Activated CD4-positive, CD25-positive, alpha-beta regulatory T cell treated with anti-CD3 and anti-CD28 coated beads, Interleukin-2, amount 50 U/mL, for 24 hours (primary cell): ENCODE measurements around the gene OR52E6.
A peak's percentile ranks its signal among the peaks of the same experiment; 100 is the strongest.

Source experiments
- ATAC-seq, 2 donors: fragments of 150-1000 bp; cut with Tn5 transposase; one replicate each; pipeline ENCODE4 v1.10.0; 2021; ENCODE audit warnings: mild to moderate bottlenecking in 1 of 2, moderate library complexity in 1 of 2

Gene OR52E6

GRCh38 chr11:5841797-5842196 lies at the start of gene OR52E6:
OR52E6 (minus strand) TSS chr11:5841897; CDS start chr11:5841897, 0 bp downstream.
- ATAC-seq: no peak

DNA sequence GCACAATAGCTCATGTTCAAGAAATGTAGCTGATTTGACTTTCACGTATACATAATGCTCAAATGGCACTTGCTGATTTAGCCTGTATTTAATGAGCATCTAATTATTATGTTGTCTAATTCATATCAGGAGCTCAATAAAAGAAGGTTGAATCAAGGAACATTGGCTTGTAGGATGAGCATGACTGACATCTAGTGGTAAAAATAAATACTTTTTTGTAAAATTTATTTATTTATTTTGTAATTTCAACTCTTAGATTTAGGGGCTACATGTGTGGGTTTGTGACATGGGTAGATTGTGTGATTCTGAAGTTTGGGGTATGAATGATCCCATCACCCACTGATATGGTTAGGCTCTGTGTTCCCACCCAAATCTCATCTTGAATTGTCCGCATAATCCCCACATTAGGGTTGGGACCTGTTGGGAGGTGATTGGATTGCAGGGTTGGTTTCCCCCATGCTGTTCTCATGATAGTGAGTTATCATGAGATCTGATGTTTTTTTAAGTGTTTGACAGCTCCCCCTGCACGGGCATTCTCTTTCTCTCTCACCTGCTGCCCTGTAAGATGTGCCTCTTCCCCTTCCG lies 49.6 kb upstream of the OR52E6 start:
- no peak for ATAC-seq

GRCh38 chr11:5887661-5888060 lies 46.0 kb upstream of the OR52E6 start:
- no peak for ATAC-seq

- no peak for ATAC-seq
These were observed 45.5 kb upstream of the OR52E6 start for GRCh38 chr11:5887172-5887571.

- ATAC-seq: no peak
These were observed 40.1 kb upstream of the OR52E6 start for GRCh38 chr11:5881756-5882155.

GRCh38 chr11:5880329-5880728 lies 38.6 kb upstream of the OR52E6 start, which contains the start of gene OR52E4:
OR52E4 (plus strand) TSS chr11:5880629; CDS start chr11:5884293, 3,664 bp downstream.
- no peak for ATAC-seq

DNA sequence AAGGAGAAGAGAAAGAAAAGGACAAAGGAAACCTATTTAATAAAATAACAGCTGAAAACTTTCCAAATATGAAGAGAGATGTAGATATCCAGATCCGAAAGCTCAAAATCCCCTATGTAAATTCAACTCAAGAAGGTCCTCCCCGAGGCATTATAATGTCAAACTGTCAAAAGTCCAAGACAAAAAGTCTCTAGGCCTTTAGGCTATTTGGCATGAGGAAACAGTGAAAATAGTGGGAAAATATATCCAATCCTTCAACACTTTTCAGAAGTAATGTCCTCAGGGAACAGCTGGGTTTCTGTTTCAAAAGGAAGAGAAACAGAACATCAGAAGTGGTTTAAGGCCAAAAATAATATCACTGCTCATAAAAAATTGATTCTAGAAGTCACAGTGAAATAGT lies 36.9 kb upstream of the OR52E6 start:
- no peak for ATAC-seq

- no peak for ATAC-seq
These were observed 24.1 kb upstream of the OR52E6 start for GRCh38 chr11:5865826-5866225.

DNA sequence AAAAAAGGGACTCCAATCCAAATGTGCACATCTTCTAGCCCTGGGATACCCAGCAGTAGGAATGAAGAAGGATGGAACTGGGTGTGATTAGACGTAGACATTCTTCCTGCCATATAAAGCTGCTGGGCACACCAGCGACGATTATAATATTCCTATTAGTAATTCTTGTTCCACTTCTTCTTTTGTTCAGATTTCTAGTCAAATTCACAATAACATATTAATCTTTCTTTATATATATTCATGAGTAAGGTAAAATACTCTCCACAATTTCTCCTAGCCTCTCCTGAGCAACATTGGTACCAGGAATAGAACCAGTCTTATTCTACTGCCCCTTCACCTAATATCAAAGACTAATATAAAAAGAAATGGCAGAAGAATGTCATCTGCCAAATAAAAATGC lies 15.9 kb upstream of the OR52E6 start, which contains the start of gene OR52E8:
Gene OR52E8 (minus strand): TSS at position 101 of the 400 bp plus-strand sequence. CDS start 0 bp downstream, at position 101.
- ATAC-seq: no peak

DNA sequence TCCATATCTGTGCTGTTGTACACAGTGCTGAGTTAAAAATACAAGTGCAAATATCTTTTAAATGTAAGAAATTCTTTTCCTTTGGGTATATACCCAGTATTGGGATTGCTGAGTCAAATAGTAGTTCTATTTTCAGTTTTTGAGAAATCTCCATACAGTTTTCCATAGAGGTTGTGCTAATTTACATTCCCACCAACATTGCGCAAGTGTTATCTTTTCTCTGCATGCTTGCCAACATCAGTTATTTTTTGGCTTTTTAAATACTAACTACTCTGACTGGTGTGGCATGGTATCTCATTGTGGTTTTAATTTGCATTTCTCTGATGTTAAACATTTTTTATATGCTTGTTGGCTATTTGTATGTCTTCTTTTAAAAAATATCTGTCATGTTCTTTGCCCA lies 9.3 kb upstream of the OR52E6 start:
- no peak for ATAC-seq

DNA sequence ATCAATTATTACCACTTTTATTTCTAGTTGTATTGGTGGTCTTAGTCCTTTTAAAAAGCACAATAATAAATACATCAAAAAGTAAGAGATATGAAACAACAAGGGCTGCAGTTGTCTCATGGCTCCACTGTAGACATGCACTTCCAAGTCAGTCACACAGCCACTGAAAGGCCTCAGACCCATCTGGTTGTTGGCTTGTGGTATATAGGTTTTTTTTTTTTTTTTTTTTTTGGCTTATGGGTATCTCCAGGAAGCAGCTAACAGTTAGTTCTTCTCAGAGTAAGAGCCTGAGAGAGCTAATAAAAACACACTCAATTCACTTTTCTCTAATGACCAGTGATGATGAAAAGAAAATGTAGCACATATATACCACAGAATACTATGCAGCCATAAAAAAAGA lies 6.0 kb upstream of the OR52E6 start:
- ATAC-seq: no peak

- ATAC-seq: no peak
These were observed 5.0 kb upstream of the OR52E6 start for GRCh38 chr11:5846701-5847100.

DNA sequence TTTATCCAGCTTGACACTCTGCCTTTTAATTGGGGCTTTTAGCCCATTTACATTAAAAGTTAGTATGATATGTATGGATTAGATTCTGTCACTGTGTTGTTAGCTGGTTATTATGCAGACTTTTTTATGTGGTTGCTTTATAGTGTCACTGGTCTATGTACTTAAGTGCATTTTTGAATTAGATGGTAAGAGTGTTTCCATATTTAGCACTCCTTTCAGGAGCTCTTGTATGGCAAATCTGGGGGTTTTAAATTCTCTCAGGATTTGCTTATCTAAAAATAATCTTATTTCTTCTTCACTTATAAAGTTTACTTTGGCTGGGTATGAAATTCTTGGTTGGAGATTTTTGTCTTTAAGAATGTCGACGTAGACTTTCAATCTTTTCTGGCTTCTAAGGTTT lies 4.0 kb downstream of the OR52E6 start:
- no peak for ATAC-seq

GRCh38 chr11:5833446-5833845 lies 8.3 kb downstream of the OR52E6 start:
- ATAC-seq: no peak

GRCh38 chr11:5831196-5831829 lies 10.4 kb downstream of the OR52E6 start:
- ATAC-seq: no peak

DNA sequence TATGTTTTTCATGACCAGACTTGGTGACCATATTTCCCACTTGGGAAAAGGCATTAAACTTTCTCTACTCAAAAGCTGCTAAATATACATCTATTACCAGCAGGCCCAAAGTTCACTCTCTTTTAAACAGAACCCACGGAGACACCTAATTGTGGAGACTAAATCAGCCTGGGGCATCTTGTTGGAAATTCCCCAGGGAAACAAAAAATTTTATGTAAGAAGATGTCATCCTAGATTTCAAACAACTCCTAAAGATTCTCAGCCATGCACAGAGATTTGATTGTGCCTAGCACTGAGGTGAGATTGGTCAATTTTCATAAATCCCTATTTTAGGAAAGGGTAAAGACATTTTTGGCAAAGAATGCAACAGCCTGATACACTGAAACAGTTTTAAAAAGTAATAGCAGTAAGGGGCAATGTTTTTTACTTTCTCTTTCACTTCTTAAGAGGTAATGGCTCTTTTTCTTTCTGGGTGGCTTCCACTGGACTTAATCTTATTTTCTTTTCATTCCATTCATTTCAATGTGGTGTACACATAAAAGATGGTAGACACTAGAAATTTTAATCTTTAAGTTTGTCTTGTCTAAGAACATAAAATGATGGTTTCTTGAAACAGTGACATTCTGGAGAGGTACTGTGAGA lies 23.3 kb downstream of the OR52E6 start:
- ATAC-seq: peak in 1 of 2 donors; percentile 44

DNA sequence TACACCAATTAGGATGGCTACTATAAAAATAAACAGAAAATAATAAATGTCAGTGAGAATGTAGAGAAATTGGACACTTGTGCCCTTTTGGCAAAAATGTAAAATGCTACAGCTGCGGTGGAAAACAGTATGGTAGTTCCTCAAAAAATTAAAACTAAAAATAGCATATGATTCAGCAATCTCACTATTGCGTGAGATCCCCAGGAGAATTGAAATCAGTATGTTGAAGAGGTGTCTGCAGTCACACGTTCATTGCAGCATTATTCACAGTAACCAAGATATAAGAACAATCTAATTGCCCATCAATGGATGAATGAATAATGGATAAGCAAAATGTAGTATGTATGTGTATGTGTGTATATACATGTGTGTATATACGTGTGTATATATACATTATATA lies 26.2 kb downstream of the OR52E6 start:
- no peak for ATAC-seq

DNA sequence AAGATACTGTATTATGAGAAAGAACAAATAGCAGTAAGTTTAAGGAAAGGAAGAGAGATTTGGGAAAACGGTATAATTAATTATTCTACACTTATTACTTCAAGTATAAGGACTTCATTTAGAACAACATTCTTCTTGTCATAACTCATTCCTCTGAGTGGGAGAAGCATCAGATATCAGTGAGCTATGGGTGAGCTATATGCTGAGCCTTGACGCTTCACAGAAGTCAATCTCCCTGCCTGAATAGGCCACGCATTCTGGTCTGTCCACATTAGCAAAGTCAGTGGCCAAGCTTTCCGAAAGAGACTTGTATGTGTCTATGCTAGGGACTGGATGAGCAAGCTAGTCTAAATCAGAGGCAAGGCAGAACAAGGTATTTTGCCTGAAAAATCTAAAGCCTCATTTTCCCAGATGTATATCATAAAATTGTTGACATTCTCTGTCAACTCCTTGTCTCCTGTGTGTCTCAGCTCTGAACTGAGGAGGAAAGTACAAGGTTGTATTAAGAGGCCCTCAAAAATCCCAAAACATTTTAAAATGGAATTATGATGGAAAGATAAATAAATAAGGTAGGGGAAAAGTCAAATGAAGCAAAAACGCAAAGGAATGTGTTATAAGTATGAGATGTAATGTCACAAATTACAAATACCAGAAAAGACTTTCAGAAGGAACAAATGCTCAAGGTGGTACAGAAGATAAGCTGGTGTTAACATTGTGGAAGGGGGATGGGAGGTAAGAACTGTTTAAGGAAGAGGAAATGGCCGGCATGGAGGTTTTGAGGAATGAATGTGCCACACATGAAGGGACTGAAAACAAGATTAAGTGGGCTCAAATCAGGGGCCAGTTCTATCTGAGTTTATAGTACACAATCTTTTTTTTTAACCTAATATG lies 31.5 kb downstream of the OR52E6 start:
- no peak for ATAC-seq

DNA sequence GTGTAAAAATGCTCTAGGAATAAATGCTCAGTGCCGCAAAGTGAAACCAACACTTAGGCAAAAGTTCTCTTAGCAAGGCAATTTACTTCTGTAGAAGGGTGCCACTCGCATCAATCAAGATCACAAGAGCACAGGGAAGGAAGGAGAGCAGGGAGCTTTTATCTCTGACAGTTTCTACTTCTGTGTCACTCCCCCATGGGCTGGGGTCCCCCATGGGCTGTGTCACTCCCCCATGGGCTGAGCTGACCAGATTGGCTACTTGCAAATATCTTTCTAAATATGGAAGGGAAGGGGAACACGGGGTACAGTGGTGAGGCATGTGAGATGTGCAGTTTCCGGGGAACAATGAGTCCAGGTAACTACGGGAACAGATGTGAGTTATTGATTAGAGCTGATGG lies 32.6 kb downstream of the OR52E6 start:
- ATAC-seq: peak in 1 of 2 donors; percentile 20

- peak; percentile 72 to 83 for ATAC-seq
These were observed 33.1 kb downstream of the OR52E6 start, which contains the start of gene OR52N2 for GRCh38 chr11:5808500-5809121. OR52N2 (plus strand) TSS chr11:5808924; CDS start chr11:5820336, 11,412 bp downstream.

DNA sequence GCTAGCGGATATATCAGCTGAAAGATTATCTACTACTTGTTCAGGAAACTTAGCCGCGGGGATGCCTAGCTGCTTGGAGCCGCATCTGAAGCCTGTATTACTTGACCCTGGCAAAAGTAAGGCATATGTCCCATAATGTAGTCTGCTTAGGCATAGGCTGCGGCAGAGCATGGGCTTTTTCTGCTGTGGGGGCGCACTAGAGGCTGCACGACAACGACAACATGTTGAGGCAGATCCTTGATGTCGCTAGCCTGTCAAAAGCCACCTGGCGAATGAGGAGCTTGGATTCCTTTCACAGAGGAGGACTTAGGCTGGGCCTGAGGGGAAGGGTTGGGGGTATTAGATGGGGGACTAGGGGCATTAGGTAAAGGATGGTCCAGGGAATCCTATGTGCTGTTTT lies 34.1 kb downstream of the OR52E6 start:
- ATAC-seq: no peak

GRCh38 chr11:5803982-5804381 lies 37.7 kb downstream of the OR52E6 start:
- no peak for ATAC-seq
